MM.1S (cell line): ENCODE data around the gene PLXNB1.

Experiments used
- DNase-seq: peaks from one replicate; pipeline ENCODE4 v3.0.0-alpha.2; 2015
- H2AFZ ChIP-seq: fragments of 300-600 bp; sonication (generic); 2 replicates; pipeline ENCODE4 v1.6.0; 2016; ENCODE audit warnings: antibody characterized with exemption, low read length
- H3F3A ChIP-seq: fragments of 300-600 bp; sonication (generic); 2 replicates; pipeline ENCODE4 v1.6.1; 2016; ENCODE audit warnings: mild to moderate bottlenecking, antibody characterized with exemption, low read length, moderate library complexity, mixed read lengths; ENCODE audit not compliant: insufficient read depth
- H3K27ac ChIP-seq: fragments of 300-600 bp; sonication (generic); 2 replicates; pipeline ENCODE4 v1.5.1; 2016; ENCODE audit warnings: mild to moderate bottlenecking, low read length
- H3K27me3 ChIP-seq: fragments of 300-600 bp; sonication (generic); replicated peaks from 2 replicates; pipeline ENCODE4 v1.6.0; 2016; ENCODE audit warnings: low read length; ENCODE audit not compliant: insufficient read depth
- H3K36me3 ChIP-seq: fragments of 300-600 bp; sonication (generic); replicated peaks from 2 replicates; pipeline ENCODE4 v1.6.1; 2016; ENCODE audit warnings: mild to moderate bottlenecking, low read length, mixed read lengths; ENCODE audit not compliant: insufficient read depth
- H3K4me1 ChIP-seq: fragments of 300-600 bp; sonication (generic); 2 replicates; pipeline ENCODE4 v1.6.1; 2016; ENCODE audit warnings: low read length, mixed read lengths
- H3K4me2 ChIP-seq: fragments of 300-600 bp; sonication (generic); 2 replicates; pipeline ENCODE4 v1.6.0; 2016; ENCODE audit warnings: low read depth, low read length
- H3K4me3 ChIP-seq: fragments of 300-600 bp; sonication (generic); 2 replicates; pipeline ENCODE4 v1.5.1; 2016; ENCODE audit warnings: low read length, mixed read lengths
- H3K79me2 ChIP-seq: fragments of 300-600 bp; sonication (generic); 2 replicates; pipeline ENCODE4 v1.6.1; 2016; ENCODE audit warnings: mixed run types, low read length, mixed read lengths
- H3K9ac ChIP-seq: fragments of 300-600 bp; sonication (generic); 2 replicates; pipeline ENCODE4 v1.6.1; 2016; ENCODE audit warnings: low read length, mixed read lengths
- H3K9me2 ChIP-seq: fragments of 300-600 bp; sonication (generic); replicated peaks from 2 replicates; pipeline ENCODE4 v1.6.1; 2016; ENCODE audit warnings: mild to moderate bottlenecking, low read length, mixed read lengths; ENCODE audit not compliant: insufficient read depth
- H3K9me3 ChIP-seq: fragments of 300-600 bp; sonication (generic); replicated peaks from 2 replicates; pipeline ENCODE4 v1.6.1; 2016; ENCODE audit warnings: mild to moderate bottlenecking, low read length, mixed read lengths; ENCODE audit not compliant: insufficient read depth
- H4K20me1 ChIP-seq: fragments of 300-600 bp; sonication (generic); 2 replicates; pipeline ENCODE4 v1.6.1; 2016; ENCODE audit warnings: mild to moderate bottlenecking, low read length, moderate library complexity, mixed read lengths; ENCODE audit not compliant: insufficient read depth
- CTCF ChIP-seq: fragments of 300-600 bp; sonication (generic); IDR thresholded peaks from 2 replicates; pipeline ENCODE4 v1.5.1; 2016; ENCODE audit warnings: antibody characterized with exemption, low read length, mixed read lengths
- EZH2 ChIP-seq: fragments of 300-600 bp; sonication (generic); optimal IDR thresholded peaks from 2 replicates; pipeline ENCODE3; 2017; ENCODE audit warnings: low read depth, mild to moderate bottlenecking, antibody characterized with exemption, low read length, mixed read lengths
- EZH2phosphoT487 ChIP-seq: fragments of 300-600 bp; sonication (generic); IDR thresholded peaks from 2 replicates; pipeline ENCODE4 v1.6.1; 2018; ENCODE audit warnings: antibody characterized with exemption, low read length

Gene PLXNB1

GRCh38 chr3:48428088-48428571 is 1.8 kb downstream of the PLXNB1 start:
- H3K9me3 ChIP-seq: no peaks in the 10 kb centered on the region
- H3K79me2 ChIP-seq: no peaks in the 10 kb centered on the region
- no peaks in the 10 kb centered on the region for H3K36me3 ChIP-seq
- peaks cover 6% of the 10 kb centered on the region for H3F3A ChIP-seq
- H3K27ac ChIP-seq: no peak overlapping the region
- no peaks in the 10 kb centered on the region for H3K9me2 ChIP-seq
- peaks cover 34% of the 10 kb centered on the region for H3K27me3 ChIP-seq
- no peak overlapping the region for H3K4me3 ChIP-seq
- H3K9ac ChIP-seq: no peak overlapping the region
- H3K4me2 ChIP-seq: no peak overlapping the region
- no peaks in the 10 kb centered on the region for H4K20me1 ChIP-seq
- DNase-seq: no peak
- no peaks in the 10 kb centered on the region for H3K4me1 ChIP-seq
- TF ChIP-seq CTCF: no peak
- no peak for TF ChIP-seq EZH2phosphoT487
- no peak for TF ChIP-seq EZH2
- H2AFZ ChIP-seq: no peak overlapping the region

DNA sequence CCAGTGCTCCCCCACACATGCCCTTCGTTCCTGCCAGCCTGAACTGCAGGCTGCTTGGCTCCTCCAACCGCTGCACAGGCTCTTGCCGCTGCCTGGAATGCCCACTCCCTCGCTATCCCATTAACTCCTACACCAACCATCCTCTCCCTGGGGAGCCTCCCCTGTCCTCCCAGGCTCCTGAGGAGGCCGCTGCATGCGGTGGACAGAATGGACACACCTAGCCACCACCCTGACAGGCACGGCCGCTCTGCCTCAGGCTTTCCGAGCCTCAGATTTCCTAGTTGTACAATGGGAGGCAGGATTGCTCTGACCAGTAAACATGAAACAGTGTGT is 2.3 kb downstream of the PLXNB1 start:
- TF ChIP-seq EZH2phosphoT487: no peak
- TF ChIP-seq CTCF: no peak
- no peak for TF ChIP-seq EZH2
- Histone ChIP-seq H3K27me3 (peaks cover 39% of the 10 kb centered on the region), H3K9me3 (no peaks in the 10 kb centered on the region), H2AFZ (no peak overlapping the region), H3K79me2 (no peaks in the 10 kb centered on the region), H3K4me1 (no peaks in the 10 kb centered on the region), H3K4me3 (no peak overlapping the region), H3K9ac (no peak overlapping the region), H3K36me3 (no peaks in the 10 kb centered on the region), H3F3A (peaks cover 6% of the 10 kb centered on the region), H3K27ac (no peak overlapping the region), H3K9me2 (no peaks in the 10 kb centered on the region), H3K4me2 (no peak overlapping the region), H4K20me1 (no peaks in the 10 kb centered on the region)
- no peak for DNase-seq

DNA sequence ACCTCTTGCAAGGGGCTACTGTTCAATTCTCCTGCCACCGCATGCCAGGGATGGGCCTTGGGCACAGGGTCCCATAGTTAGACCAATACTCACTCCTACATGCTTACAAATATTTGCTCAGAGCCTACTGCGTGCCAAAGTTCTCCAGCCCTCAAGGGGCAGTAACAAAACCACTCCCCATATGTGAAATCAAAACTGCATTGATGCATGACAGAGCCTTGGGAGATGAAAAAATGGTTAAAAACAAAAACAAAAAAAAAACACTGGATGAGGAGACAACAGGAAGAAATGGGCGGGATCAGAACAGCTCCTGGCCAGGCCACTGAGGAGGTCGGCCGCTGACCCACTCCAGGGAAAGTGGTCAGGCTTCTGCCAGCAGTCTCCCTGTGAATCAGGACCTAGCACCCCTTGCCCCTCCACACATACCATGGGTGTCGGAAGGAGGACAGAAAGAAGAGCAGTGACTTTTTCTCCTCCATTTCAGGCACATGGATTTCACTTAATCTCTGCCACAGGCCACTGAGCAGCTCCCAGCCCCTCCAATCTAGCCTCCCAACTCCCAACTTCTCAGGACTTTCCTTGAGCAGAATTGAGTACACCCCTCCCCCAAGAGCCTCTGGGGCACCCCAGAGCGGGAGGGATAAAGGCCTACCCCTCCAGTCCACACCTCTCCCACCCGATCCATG is 2.8 kb downstream of the PLXNB1 start:
- no peak for TF ChIP-seq EZH2phosphoT487
- Histone ChIP-seq H3K4me2 (no peak overlapping the region), H3K27me3 (peaks cover 39% of the 10 kb centered on the region), H2AFZ (no peak overlapping the region), H3K4me3 (no peak overlapping the region), H3K9me2 (no peaks in the 10 kb centered on the region), H3K9ac (no peak overlapping the region), H3K36me3 (no peaks in the 10 kb centered on the region), H4K20me1 (no peaks in the 10 kb centered on the region), H3K27ac (no peak overlapping the region), H3K79me2 (no peaks in the 10 kb centered on the region), H3K4me1 (no peaks in the 10 kb centered on the region), H3F3A (peaks cover 6% of the 10 kb centered on the region), H3K9me3 (no peaks in the 10 kb centered on the region)
- DNase-seq: no peak

DNA sequence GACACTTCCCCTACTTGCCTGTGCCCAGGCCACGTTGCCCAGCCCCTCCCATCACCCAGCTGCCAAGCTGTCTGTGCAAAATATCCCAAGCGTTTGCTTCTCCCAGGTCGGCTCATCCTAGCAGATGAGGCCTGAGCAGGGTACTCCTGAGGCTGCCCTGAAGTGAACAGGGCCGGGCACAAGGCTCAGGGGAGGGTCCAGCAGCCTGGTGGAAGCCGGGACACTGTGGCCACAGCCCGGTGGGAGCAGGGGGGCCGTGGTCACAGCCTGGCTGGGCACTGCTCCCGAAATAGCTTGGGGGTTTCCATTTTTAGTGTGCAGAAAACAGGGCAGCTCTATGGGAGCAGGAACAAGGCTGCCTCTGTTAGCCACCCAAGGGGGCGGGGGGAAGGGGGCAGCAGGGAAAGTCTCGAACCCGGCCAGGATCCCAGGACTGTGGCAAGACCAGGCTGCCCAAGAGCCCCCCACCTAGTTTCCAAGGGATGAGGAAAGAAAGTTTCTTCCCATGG is 3.4 kb downstream of the PLXNB1 start:
- Histone ChIP-seq H3K27me3 (peaks cover 39% of the 10 kb centered on the region), H3F3A (peaks cover 6% of the 10 kb centered on the region), H2AFZ (no peak overlapping the region), H3K27ac (no peak overlapping the region), H3K9ac (no peak overlapping the region), H4K20me1 (no peaks in the 10 kb centered on the region), H3K9me2 (no peaks in the 10 kb centered on the region), H3K4me1 (no peaks in the 10 kb centered on the region), H3K4me2 (no peak overlapping the region), H3K36me3 (no peaks in the 10 kb centered on the region), H3K4me3 (no peak overlapping the region), H3K9me3 (no peaks in the 10 kb centered on the region), H3K79me2 (no peaks in the 10 kb centered on the region)
- DNase-seq: no peak
- TF ChIP-seq EZH2: no peak
- no peak for TF ChIP-seq CTCF
- no peak for TF ChIP-seq EZH2phosphoT487
